Esophagus squamous epithelium (tissue), 4 donors: ENCODE results near the gene NLK.

ENCODE experiments used
- POLR2A ChIP-seq, 4 donors: fragments of 450-650 bp; IDR thresholded peaks; one replicate each; pipeline ENCODE4 v1.6.1; 2017; ENCODE audit warnings: antibody characterized with exemption in 4 of 4, mild to moderate bottlenecking in 4 of 4, moderate library complexity in 3 of 4
- TF ChIP-seq, protein P1 (sequence below), 6 experiments: fragments of 450-650 bp in 4 of 6; fragments of 200-600 bp in 2 of 6; sonication (generic) in 2 of 6; IDR thresholded peaks; one replicate each; pipeline ENCODE4 v1.5.1; 2016 to 2019; ENCODE audit warnings: antibody characterized with exemption in 6 of 6, mild to moderate bottlenecking in 4 of 6, moderate library complexity in 4 of 6

DNA sequence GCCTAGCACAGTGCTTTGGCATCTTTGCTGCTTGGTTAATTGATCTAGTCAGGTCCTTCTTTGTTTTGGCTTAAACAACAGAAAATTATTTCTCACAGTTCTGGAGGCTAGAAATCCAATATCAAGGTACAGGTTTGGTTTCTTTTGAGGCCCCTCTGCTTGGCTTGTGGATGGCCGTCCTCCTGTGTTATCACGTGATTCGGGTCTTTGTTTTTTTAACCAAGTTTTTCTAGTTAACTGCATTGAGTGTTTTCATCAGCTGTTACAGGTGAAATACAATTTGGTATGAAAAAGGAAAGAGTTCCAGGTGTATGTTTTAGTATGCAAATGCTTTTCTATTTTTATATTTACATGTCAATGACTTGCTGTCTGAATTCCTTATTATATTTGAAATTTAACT lies 2.8 kb downstream of the NLK start:
- TF ChIP-seq, protein P1, sequence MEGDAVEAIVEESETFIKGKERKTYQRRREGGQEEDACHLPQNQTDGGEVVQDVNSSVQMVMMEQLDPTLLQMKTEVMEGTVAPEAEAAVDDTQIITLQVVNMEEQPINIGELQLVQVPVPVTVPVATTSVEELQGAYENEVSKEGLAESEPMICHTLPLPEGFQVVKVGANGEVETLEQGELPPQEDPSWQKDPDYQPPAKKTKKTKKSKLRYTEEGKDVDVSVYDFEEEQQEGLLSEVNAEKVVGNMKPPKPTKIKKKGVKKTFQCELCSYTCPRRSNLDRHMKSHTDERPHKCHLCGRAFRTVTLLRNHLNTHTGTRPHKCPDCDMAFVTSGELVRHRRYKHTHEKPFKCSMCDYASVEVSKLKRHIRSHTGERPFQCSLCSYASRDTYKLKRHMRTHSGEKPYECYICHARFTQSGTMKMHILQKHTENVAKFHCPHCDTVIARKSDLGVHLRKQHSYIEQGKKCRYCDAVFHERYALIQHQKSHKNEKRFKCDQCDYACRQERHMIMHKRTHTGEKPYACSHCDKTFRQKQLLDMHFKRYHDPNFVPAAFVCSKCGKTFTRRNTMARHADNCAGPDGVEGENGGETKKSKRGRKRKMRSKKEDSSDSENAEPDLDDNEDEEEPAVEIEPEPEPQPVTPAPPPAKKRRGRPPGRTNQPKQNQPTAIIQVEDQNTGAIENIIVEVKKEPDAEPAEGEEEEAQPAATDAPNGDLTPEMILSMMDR (IDR thresholded peaks at IDR 0.05) = no peak
- TF ChIP-seq POLR2A (IDR thresholded peaks at IDR 0.05) = no peak
